Bronchial smooth muscle cell (primary cell): ENCODE data around the gene CLIC3. TPM values are rescaled to one million over a fixed set of nuclear protein-coding genes. Genes with fewer than 3 reads are reported as not detected.

ENCODE experiments used
- total RNA-seq: library from RNA; depleted of rRNA; stranded (reverse); fragments of >200 nt; gene quantifications from 2 replicates; pipeline ENCODE4 v1.2.1, GENCODE V29; 2014

CLIC3 gene
- total RNA-seq: 6.8 and 8.2 TPM in 2 replicates

GRCh38 chr9:136996361-136997292, at the start of gene CLIC3:
Gene CLIC3 (minus strand): TSS chr9:136996568. CDS start chr9:136996543, 25 bp downstream.

GRCh38 chr9:137031904-137032640, 35.7 kb upstream of the CLIC3 start, which contains the start of gene FUT7:
Gene FUT7 (minus strand): TSS chr9:137032088. CDS start chr9:137031991, 97 bp downstream.

GRCh38 chr9:137027369-137028262, 31.2 kb upstream of the CLIC3 start, which contains the start of gene ABCA2:
Gene ABCA2 (minus strand): TSS chr9:137028237. CDS start chr9:137028140, 97 bp downstream.

GRCh38 chr9:136991993-136992818, 4.2 kb downstream of the CLIC3 start, which contains the start of gene PAXX:
Gene PAXX (plus strand): TSS chr9:136992422. CDS start chr9:136992444, 22 bp downstream.

GRCh38 chr9:136982232-136983051, 13.9 kb downstream of the CLIC3 start, which contains the start of gene LCNL1:
Gene LCNL1 (plus strand): TSS chr9:136982993. CDS start chr9:136983587, 594 bp downstream.

GRCh38 chr9:136977223-136977622, 19.1 kb downstream of the CLIC3 start, which contains the start of gene PTGDS:
Gene PTGDS (plus strand): TSS chr9:136977504. CDS start chr9:136977579, 75 bp downstream.

GRCh38 chr9:136951541-136952320, 44.6 kb downstream of the CLIC3 start, which contains the start of gene LCN12:
Gene LCN12 (plus strand): TSS chr9:136952273. CDS start chr9:136952328, 55 bp downstream.

Other genes starting within 250 kb of the CLIC3 start
- not detected in 2 replicates for gene LCN6, start 248.0 kb downstream of the CLIC3 start, total RNA-seq
- gene LCN8, start 238.3 kb downstream of the CLIC3 start, total RNA-seq: not detected in 2 replicates
- not detected in 2 replicates for gene LCN15, start 232.1 kb downstream of the CLIC3 start, total RNA-seq
- 44.7 and 44.8 TPM in 2 replicates for gene TMEM141, start 205.2 kb downstream of the CLIC3 start, total RNA-seq
- 0.32 and 0.43 TPM in 2 replicates for gene CCDC183, start 200.2 kb downstream of the CLIC3 start, total RNA-seq
- gene RABL6, start 188.6 kb downstream of the CLIC3 start, total RNA-seq: 54.9 and 57.4 TPM in 2 replicates
- gene AJM1, start 154.1 kb downstream of the CLIC3 start, total RNA-seq: 0.95 and 1.5 TPM in 2 replicates
- gene PHPT1, start 147.2 kb downstream of the CLIC3 start, total RNA-seq: 177 and 292 TPM in 2 replicates
- gene MAMDC4, start 144.2 kb downstream of the CLIC3 start, total RNA-seq: 0.32 and 1.1 TPM in 2 replicates
- gene EDF1, start 130.3 kb downstream of the CLIC3 start, total RNA-seq: 386 and 552 TPM in 2 replicates
- 6.0 and 9.2 TPM in 2 replicates for gene TRAF2, start 110.1 kb downstream of the CLIC3 start, total RNA-seq
- 107 and 184 TPM in 2 replicates for gene FBXW5, start 51.8 kb downstream of the CLIC3 start, total RNA-seq
- gene C8G, start 51.3 kb downstream of the CLIC3 start, total RNA-seq: 0.32 and 0.69 TPM in 2 replicates
- not detected in 2 replicates for gene LCN12, start 44.3 kb downstream of the CLIC3 start, total RNA-seq
- 0.79 and 6.0 TPM in 2 replicates for gene PTGDS, start 19.1 kb downstream of the CLIC3 start, total RNA-seq
- gene LCNL1, start 13.6 kb downstream of the CLIC3 start, total RNA-seq: 0.16 and 0.34 TPM in 2 replicates
- gene PAXX, start 4.1 kb downstream of the CLIC3 start, total RNA-seq: 5.8 and 8.5 TPM in 2 replicates
- 14.2 and 23.9 TPM in 2 replicates for gene ABCA2, start 31.7 kb upstream of the CLIC3 start, total RNA-seq
- not detected in 2 replicates for gene FUT7, start 35.5 kb upstream of the CLIC3 start, total RNA-seq
- 11.5 and 13.1 TPM in 2 replicates for gene NPDC1, start 49.6 kb upstream of the CLIC3 start, total RNA-seq
- under 0.01 TPM in 1 of 2 replicates, not detected in the other for gene ENTPD2, start 57.5 kb upstream of the CLIC3 start, total RNA-seq
- 0.26 and 0.47 TPM in 2 replicates for gene SAPCD2, start 74.0 kb upstream of the CLIC3 start, total RNA-seq
- gene UAP1L1, start 80.9 kb upstream of the CLIC3 start, total RNA-seq: 16.2 and 18.1 TPM in 2 replicates
- 73.7 and 76.9 TPM in 2 replicates for gene MAN1B1, start 90.4 kb upstream of the CLIC3 start, total RNA-seq
- 67.8 and 115 TPM in 2 replicates for gene DPP7, start 118.2 kb upstream of the CLIC3 start, total RNA-seq
- under 0.01 TPM in 1 of 2 replicates, not detected in the other for gene GRIN1, start 142.6 kb upstream of the CLIC3 start, total RNA-seq
- gene LRRC26, start 173.5 kb upstream of the CLIC3 start, total RNA-seq: not detected in 2 replicates
- gene TMEM210, start 175.5 kb upstream of the CLIC3 start, total RNA-seq: not detected in 2 replicates
- gene ANAPC2, start 192.0 kb upstream of the CLIC3 start, total RNA-seq: 27.1 and 29.3 TPM in 2 replicates
- 58.4 and 64.2 TPM in 2 replicates for gene SSNA1, start 192.1 kb upstream of the CLIC3 start, total RNA-seq
- gene TPRN, start 204.2 kb upstream of the CLIC3 start, total RNA-seq: 3.9 and 5.4 TPM in 2 replicates
- 26.8 and 30.9 TPM in 2 replicates for gene TMEM203, start 209.1 kb upstream of the CLIC3 start, total RNA-seq
- 2.2 and 2.3 TPM in 2 replicates for gene NDOR1, start 209.1 kb upstream of the CLIC3 start, total RNA-seq
- gene RNF208, start 225.7 kb upstream of the CLIC3 start, total RNA-seq: 0.09 and 0.16 TPM in 2 replicates
- gene CYSRT1, start 228.6 kb upstream of the CLIC3 start, total RNA-seq: 0.17 and 0.63 TPM in 2 replicates
- 0.09 TPM in 1 of 2 replicates, not detected in the other for gene RNF224, start 230.9 kb upstream of the CLIC3 start, total RNA-seq
- gene SLC34A3, start 234.3 kb upstream of the CLIC3 start, total RNA-seq: not detected in 2 replicates
- gene TUBB4B, start 244.7 kb upstream of the CLIC3 start, total RNA-seq: 84.7 and 125 TPM in 2 replicates